HEK293 (cell line): ENCODE results near the gene NECTIN2.

Experiments used
- YY1 ChIP-seq: fragments of 450-650 bp; formaldehyde crosslinking; IDR thresholded peaks from 2 replicates; pipeline ENCODE4 v1.5.1; 2018; ENCODE audit warnings: missing biosample characterization, missing genetic modification characterization
- ZBTB49 ChIP-seq: fragments of 450-650 bp; formaldehyde crosslinking; IDR thresholded peaks from 2 replicates; pipeline ENCODE4 v1.5.1; 2016; ENCODE audit warnings: missing biosample characterization, missing genetic modification characterization, low read depth
- ZNF48 ChIP-seq: fragments of 450-650 bp; formaldehyde crosslinking; IDR thresholded peaks from 2 replicates; pipeline ENCODE4 v1.5.1; 2016; ENCODE audit warnings: missing biosample characterization, missing genetic modification characterization
- ZNF785 ChIP-seq: fragments of 450-650 bp; formaldehyde crosslinking; IDR thresholded peaks from 2 replicates; pipeline ENCODE4 v1.5.1; 2016; ENCODE audit warnings: missing biosample characterization, missing genetic modification characterization

- no peak for TF ChIP-seq ZNF48 (tag by site-specific recombination)
- TF ChIP-seq YY1 (tag by site-specific recombination), result no peak
- no peak for TF ChIP-seq ZBTB49 (tag by site-specific recombination)
- TF ChIP-seq ZNF785, result no peak
Measured at GRCh38 chr19:44809577-44810233, 36.4 kb upstream of the NECTIN2 start.
